NT2/D1 (cell line): ENCODE results near the gene TDG.

ENCODE experiments used
- DNase-seq: peaks from one replicate; pipeline ENCODE4 v3.0.0-alpha.2; 2011; ENCODE audit warnings: low read depth, low spot score
- H3K27me3 ChIP-seq: 2 replicates; pipeline ENCODE4 v1.6.0; 2011; ENCODE audit warnings: mild to moderate bottlenecking; ENCODE audit not compliant: insufficient read length, insufficient read depth
- H3K36me3 ChIP-seq: 2 replicates; pipeline ENCODE4 v1.6.1; 2011; ENCODE audit warnings: mild to moderate bottlenecking, low read length, mixed read lengths; ENCODE audit not compliant: insufficient read depth, insufficient read length
- H3K4me1 ChIP-seq: 2 replicates; pipeline ENCODE4 v1.5.1; 2011; ENCODE audit not compliant: insufficient read depth, insufficient read length
- H3K4me3 ChIP-seq: 2 replicates; pipeline ENCODE4 v1.5.1; 2011; ENCODE audit warnings: low read depth; ENCODE audit not compliant: insufficient read length
- H3K9ac ChIP-seq: 2 replicates; pipeline ENCODE4 v1.6.0; 2011; ENCODE audit warnings: low read depth; ENCODE audit not compliant: insufficient read length
- H3K9me3 ChIP-seq: 2 replicates; pipeline ENCODE4 v1.5.1; 2011; ENCODE audit warnings: mild to moderate bottlenecking, low read length; ENCODE audit not compliant: insufficient read depth
- SUZ12 ChIP-seq: IDR thresholded peaks from 2 replicates; pipeline ENCODE4 v1.6.1; 2011; ENCODE audit not compliant: insufficient read length, insufficient read depth; ENCODE audit errors: extremely low read depth
- YY1 ChIP-seq: IDR thresholded peaks from 2 replicates; pipeline ENCODE4 v1.6.1; 2011; ENCODE audit not compliant: insufficient read length, insufficient read depth
- ZNF274 ChIP-seq: IDR thresholded peaks from 2 replicates; pipeline ENCODE4 v1.6.1; 2011; ENCODE audit warnings: mild to moderate bottlenecking, low read depth, low read length

TDG gene

DNA sequence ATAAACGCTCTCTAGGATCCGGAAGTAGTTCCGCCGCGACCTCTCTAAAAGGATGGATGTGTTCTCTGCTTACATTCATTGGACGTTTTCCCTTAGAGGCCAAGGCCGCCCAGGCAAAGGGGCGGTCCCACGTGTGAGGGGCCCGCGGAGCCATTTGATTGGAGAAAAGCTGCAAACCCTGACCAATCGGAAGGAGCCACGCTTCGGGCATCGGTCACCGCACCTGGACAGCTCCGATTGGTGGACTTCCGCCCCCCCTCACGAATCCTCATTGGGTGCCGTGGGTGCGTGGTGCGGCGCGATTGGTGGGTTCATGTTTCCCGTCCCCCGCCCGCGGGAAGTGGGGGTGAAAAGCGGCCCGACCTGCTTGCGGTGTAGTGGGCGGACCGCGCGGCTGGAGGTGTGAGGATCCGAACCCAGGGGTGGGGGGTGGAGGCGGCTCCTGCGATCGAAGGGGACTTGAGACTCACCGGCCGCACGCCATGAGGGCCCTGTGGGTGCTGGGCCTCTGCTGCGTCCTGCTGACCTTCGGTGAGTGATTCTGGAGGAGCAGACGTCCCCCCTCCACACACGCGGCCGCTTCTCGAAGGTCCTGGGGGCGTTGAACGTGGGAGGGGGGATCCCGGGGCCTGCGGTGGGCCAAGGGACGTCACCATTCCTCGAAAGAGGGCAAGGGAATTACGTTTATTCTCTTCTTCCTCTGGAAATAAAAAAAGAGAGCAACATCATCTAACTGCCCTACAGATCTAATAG is 35.5 kb upstream of the TDG start, which contains the start of gene HSP90B1:
Gene HSP90B1, plus strand, starts transcription at position 377 of the 753 bp plus-strand sequence. Its CDS starts 106 bp downstream, at position 483.
- Histone ChIP-seq H3K4me3 (peak within 1 kb of the TSS; percentile 92), H3K27me3 (no peaks in the 10 kb centered on the region), H3K9ac (peak within 1 kb of the TSS; percentile 87), H3K9me3 (no peaks in the 10 kb centered on the region), H3K4me1 (no peaks in the 10 kb centered on the region), H3K36me3 (peaks cover 40% of the 10 kb centered on the region)
- DNase-seq: peak; percentile 99
- TF ChIP-seq ZNF274 (no peak), SUZ12 (no peak), YY1 (no peak)

DNA sequence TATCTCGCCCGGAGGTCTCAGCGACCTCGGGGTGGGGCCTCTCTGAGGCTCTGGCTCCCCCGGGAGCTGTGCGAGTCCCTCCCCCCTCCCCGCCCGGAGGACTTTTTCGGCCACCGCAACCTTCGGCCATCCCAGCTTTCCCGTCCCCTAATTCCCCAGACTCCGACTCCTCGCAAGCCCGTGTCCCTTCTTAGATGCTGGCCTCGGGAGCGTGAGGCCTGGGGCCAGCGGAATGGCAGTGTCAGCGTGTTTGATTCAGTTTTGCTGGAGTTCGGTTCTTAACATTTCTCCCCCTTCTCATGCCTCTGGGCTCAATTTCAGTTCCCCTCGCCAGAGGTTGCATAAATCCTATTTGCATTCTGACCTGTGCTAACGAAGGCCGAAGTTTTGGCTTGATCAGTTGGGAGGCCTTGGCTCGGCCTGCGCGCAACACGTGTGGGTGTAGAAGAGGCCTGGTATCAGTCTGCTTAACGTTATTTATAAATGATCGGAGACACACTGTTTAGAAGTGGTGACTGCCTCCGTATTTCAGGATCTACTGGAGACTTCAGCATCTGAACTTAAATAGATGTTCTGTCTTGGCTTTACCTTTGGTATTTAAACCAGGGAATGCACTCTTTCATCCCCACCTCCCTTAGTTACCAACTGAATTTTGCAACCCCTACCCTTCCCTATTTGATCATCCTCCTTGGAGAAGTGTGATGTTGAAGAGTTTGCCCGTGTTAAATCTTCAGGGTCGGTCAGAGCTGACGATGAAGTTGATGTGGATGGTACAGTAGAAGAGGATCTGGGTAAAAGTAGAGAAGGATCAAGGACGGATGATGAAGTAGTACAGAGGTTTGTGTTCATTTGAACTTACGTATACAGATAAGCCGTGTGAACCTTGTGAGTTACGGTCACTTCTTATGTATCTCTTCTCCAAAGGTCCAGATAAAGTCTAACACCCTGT is 34.6 kb upstream of the TDG start:
- Histone ChIP-seq H3K4me3 (peak overlapping the region; percentile 92), H3K9me3 (no peaks in the 10 kb centered on the region), H3K9ac (peak overlapping the region; percentile 87), H3K27me3 (no peaks in the 10 kb centered on the region), H3K36me3 (peaks cover 49% of the 10 kb centered on the region), H3K4me1 (no peaks in the 10 kb centered on the region)
- no peak for DNase-seq
- no peak for TF ChIP-seq SUZ12
- TF ChIP-seq YY1: no peak
- no peak for TF ChIP-seq ZNF274

DNA sequence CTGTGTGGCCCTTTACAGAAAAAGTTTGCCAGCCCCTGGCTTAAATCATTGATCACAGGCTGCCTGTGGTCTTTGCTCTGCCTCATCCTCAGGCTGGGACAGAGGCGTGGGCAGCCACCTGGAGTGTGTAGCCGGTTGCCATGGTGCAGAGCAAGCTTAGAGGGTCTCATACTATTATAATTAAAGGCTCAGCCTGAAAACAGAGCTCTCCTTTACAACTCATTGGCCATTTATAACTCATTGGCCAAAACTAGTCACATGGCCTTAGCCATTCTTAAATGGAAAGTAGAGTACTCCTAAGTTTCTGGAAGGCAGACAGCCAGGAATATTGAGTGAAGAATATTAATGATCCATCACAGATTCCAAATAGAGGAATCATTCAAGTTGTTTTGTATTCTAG is 32.4 kb upstream of the TDG start:
- Histone ChIP-seq H3K27me3 (no peaks in the 10 kb centered on the region), H3K36me3 (peaks cover 70% of the 10 kb centered on the region), H3K4me1 (no peaks in the 10 kb centered on the region), H3K9ac (no peak overlapping the region), H3K4me3 (no peak overlapping the region), H3K9me3 (no peaks in the 10 kb centered on the region)
- no peak for DNase-seq
- TF ChIP-seq ZNF274: no peak
- no peak for TF ChIP-seq YY1
- TF ChIP-seq SUZ12: no peak

- Histone ChIP-seq H3K27me3 (no peaks in the 10 kb centered on the region), H3K36me3 (peaks cover 98% of the 10 kb centered on the region), H3K4me3 (no peak overlapping the region), H3K4me1 (no peaks in the 10 kb centered on the region), H3K9ac (no peak overlapping the region), H3K9me3 (no peaks in the 10 kb centered on the region)
- no peak for DNase-seq
- no peak for TF ChIP-seq ZNF274
- no peak for TF ChIP-seq SUZ12
- no peak for TF ChIP-seq YY1
These were observed 29.0 kb upstream of the TDG start for GRCh38 chr12:103936679-103937078.

DNA sequence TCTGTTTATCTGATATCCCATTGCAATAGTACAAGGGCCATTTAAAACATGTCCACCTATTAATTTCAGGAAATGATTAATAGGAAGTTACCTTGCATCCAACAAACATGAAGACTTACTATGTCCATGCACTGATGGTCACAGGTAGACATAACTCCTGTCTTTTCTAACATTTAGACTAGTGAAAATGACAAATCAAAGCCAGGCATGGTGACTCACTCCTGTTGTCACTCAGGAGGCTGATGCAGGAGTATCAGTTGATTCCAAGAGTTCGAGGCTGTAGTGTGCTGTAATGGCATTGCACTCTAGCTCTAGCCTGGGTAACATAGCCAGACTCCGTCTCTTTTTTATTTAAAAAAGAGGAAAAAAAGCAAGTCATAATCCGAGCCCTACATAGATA is 20.7 kb upstream of the TDG start:
- no peaks in the 10 kb centered on the region for H3K27me3 ChIP-seq
- no peak overlapping the region for H3K4me3 ChIP-seq
- no peaks in the 10 kb centered on the region for H3K4me1 ChIP-seq
- H3K9me3 ChIP-seq: no peaks in the 10 kb centered on the region
- no peak overlapping the region for H3K9ac ChIP-seq
- DNase-seq: no peak
- TF ChIP-seq SUZ12 (no peak), ZNF274 (no peak), YY1 (no peak)
- peaks cover 99% of the 10 kb centered on the region for H3K36me3 ChIP-seq

DNA sequence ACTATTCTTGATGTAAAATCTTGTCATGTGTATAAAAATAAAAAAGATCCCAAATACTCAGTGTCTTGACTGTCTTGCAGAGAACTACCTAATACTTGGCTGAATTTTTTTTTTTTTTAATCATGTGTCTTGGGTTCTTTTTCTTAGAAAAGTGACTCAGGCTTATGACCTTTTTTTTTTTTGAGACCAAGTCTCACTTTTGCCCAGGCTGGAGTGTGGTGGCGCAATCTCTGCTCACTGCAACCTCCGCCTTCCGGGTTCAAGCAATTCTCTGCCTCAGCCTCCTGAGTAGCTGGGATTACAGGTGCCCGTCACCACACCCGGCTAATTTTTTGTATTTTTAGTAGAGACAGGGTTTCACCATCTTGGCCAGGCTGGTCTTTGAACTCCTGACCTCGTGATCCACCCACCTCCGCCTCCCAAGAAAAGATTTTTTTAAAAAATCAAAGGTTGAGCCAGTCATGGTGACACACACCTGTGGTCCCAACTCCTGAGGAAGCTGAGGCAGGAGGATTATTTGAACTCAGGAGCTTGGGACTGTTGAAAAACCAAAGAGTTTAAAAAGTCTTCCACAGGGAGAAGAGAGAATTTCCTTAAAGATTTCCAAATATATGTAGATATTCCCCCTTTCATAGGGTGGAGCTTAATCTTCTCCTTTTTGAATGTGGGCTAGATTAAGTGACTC is 17.7 kb upstream of the TDG start:
- no peak overlapping the region for H3K4me3 ChIP-seq
- TF ChIP-seq SUZ12: no peak
- TF ChIP-seq YY1: no peak
- TF ChIP-seq ZNF274: no peak
- peaks cover 99% of the 10 kb centered on the region for H3K36me3 ChIP-seq
- no peak overlapping the region for H3K9ac ChIP-seq
- no peaks in the 10 kb centered on the region for H3K9me3 ChIP-seq
- no peaks in the 10 kb centered on the region for H3K4me1 ChIP-seq
- H3K27me3 ChIP-seq: no peaks in the 10 kb centered on the region
- no peak for DNase-seq

DNA sequence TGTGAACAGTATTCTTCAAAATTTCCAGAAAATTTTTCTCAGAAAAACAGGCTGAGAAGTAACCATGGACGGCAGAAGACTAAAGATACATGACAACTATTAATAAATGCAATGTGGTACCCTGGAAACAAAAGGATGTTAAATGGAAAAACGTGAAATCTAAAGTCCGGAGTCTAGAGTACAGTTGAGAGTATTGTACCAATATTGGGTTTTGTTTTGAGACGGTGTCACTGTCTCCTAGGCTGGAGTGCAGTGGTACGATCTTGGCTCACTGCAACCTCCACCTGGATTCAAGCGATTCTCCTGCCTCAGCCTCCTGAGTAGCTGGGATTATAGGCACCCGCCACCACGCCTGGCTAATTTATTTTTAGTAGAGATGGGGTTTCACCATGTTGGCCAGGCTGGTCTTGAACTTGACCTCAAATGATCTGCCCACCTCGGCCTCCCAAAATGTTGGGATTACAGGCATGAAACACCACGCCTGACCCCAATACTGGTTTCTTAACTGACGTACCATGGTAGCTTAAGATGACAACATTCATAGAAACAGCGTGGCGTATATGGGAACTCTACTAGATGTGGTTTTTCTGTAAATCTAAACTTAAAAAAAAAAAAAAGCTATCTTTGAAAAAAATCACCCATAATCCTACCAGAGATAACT is 16.8 kb upstream of the TDG start:
- no peak for TF ChIP-seq ZNF274
- TF ChIP-seq SUZ12: no peak
- TF ChIP-seq YY1: no peak
- no peak overlapping the region for H3K9ac ChIP-seq
- H3K4me1 ChIP-seq: no peaks in the 10 kb centered on the region
- H3K9me3 ChIP-seq: no peaks in the 10 kb centered on the region
- no peaks in the 10 kb centered on the region for H3K27me3 ChIP-seq
- H3K4me3 ChIP-seq: no peak overlapping the region
- H3K36me3 ChIP-seq: peaks cover 99% of the 10 kb centered on the region
- no peak for DNase-seq
